ENCODE measurements around the gene DIRAS3.

- TF ChIP-seq CTCF (conservative IDR thresholded peaks at IDR 0.05): no peak
- no peak for TF ChIP-seq ZFX (IDR thresholded peaks at IDR 0.05)
These were observed 43.3 kb upstream of the DIRAS3 start for GRCh38 chr1:68093737-68094136.
